Small intestine (tissue), 7 donors: ENCODE measurements around the gene TNFAIP8L3. TPM values are rescaled to one million over a fixed set of nuclear protein-coding genes. Genes with fewer than 3 reads are reported as not detected.
A peak's percentile ranks its signal among the peaks of the same experiment; 100 is the strongest.

Experiments
- DNase-seq, 2 donors: peaks; one replicate each; pipeline versions ENCODE4 v3.0.0 to v3.0.0-alpha.2; 2013
- FAIRE-seq: peaks from 2 replicates; lab custom pipeline; 2012; peaks lifted over from hg19 to GRCh38; lab: Jason Lieb, UNC
- H3K27ac ChIP-seq, 3 donors: one replicate each; pipeline ENCODE4 v1.5.1; 2013; ENCODE audit warnings: low read length in 2 of 3, mild to moderate bottlenecking in 2 of 3, control low read depth in 1 of 3, inconsistent platforms in 1 of 3, low read depth in 1 of 3, moderate library complexity in 1 of 3
- H3K27me3 ChIP-seq, 3 donors: one replicate each; pipeline ENCODE4 v1.6.1; 2013; ENCODE audit warnings: low read length in 3 of 3, inconsistent platforms in 1 of 3; ENCODE audit not compliant: control insufficient read depth in 3 of 3, insufficient read depth in 3 of 3
- H3K36me3 ChIP-seq, 3 donors: one replicate each; pipeline ENCODE4 v1.6.1; 2013; ENCODE audit warnings: low read length in 3 of 3, inconsistent platforms in 1 of 3, low read depth in 1 of 3, mild to moderate bottlenecking in 1 of 3, moderate library complexity in 1 of 3; ENCODE audit not compliant: control insufficient read depth in 3 of 3, insufficient read depth in 2 of 3
- H3K4me1 ChIP-seq, 3 donors: one replicate each; pipeline ENCODE4 v1.6.1; 2013; ENCODE audit warnings: low read length in 2 of 3, inconsistent platforms in 1 of 3, low read depth in 1 of 3, mild to moderate bottlenecking in 1 of 3, moderate library complexity in 1 of 3; ENCODE audit not compliant: control insufficient read depth in 3 of 3, insufficient read depth in 2 of 3
- H3K4me3 ChIP-seq, 3 donors: one replicate each; pipeline ENCODE4 v1.5.1; 2013; ENCODE audit warnings: low read length in 3 of 3, control low read depth in 1 of 3, inconsistent platforms in 1 of 3, low read depth in 1 of 3, mild to moderate bottlenecking in 1 of 3, moderate library complexity in 1 of 3
- H3K9me3 ChIP-seq, 2 donors: one replicate each; pipeline ENCODE4 v1.6.1; 2013; ENCODE audit warnings: low read depth in 1 of 2, low read length in 1 of 2; ENCODE audit not compliant: control insufficient read depth in 2 of 2, insufficient read depth in 1 of 2
- WGBS, 3 donors: extraction: QIAGEN DNeasy Blood & Tissue Kit; methylation state at CpG; one replicate each; pipeline ENCODE4 v1.1.7; 2013; 5-methylcytosine and 5-hydroxymethylcytosine counted together
- polyA plus RNA-seq, 4 donors: library from polyadenylated mRNA; stranded (reverse) in 3 of 4; unstranded in 1 of 4; fragments of 200-250 nt in 3 of 4; fragments of 120-200 nt in 1 of 4; gene quantifications; one replicate each; pipeline versions ENCODE4 v1.2.1 to v1.2.3, GENCODE V29; 2013
- donor health status: healthy with polysubstance abuse.
- donor health status: control.
- donor health status: control.
- donor health status: Bipolar disorder and iron deficiency.
- donor health status: healthy.

The TNFAIP8L3 gene
- polyA plus RNA-seq, 4 donors: 1.1 to 8.4 (median 3.5) TPM; not detected in 1

GRCh38 chr15:51134416-51135199, 39.9 kb upstream of the TNFAIP8L3 start:
- FAIRE-seq (no peak), DNase-seq (no peak)
- no peak overlapping the region for H3K4me3 ChIP-seq

DNA sequence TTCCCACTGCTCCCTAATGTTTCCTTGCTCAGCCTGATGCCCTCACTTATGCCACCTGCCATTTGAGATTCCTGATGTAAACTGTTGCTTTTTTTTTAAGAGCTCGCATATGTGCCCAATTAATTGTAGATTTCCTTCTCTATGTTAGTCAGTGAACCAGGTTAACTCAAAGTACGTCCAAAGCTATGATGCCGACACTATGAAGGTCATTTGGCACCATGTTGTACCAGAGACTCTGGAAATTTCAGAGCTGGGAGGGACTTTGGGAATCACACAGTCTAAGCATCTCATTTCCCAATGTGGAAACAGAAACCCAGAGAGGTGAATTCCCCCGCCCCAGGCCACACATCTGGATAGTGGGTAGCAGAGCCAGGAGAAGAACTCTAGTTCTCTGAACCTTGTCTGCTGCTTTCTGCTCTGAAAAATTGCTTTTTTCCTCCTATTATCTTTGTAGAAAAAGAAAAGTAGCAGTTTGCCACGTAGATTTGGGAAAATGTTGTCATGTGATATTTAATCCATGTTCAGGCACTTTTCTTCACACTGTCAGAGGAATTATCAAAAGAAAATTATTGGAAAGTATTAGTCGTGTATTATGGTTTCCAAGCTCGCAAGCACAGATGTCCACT, 38.5 kb upstream of the TNFAIP8L3 start:
- WGBS, 3 donors: 68 to 74% (median 69%) methylated on average over 7 of the region's 7 CpGs
- no peak overlapping the region for H3K27ac ChIP-seq

More at GRCh38 chr15:51134416-51135199, 39.9 kb upstream of the TNFAIP8L3 start:
- H3K27ac ChIP-seq: no peak overlapping the region
- H3K27me3 ChIP-seq: peaks cover 0 to 2% (median 0%) of the 10 kb centered on the region in 3 donors
- no peaks in the 10 kb centered on the region for H3K4me1 ChIP-seq
- no peaks in the 10 kb centered on the region for H3K36me3 ChIP-seq
- peaks cover 0 to 3% of the 10 kb centered on the region in 2 donors for H3K9me3 ChIP-seq

DNA sequence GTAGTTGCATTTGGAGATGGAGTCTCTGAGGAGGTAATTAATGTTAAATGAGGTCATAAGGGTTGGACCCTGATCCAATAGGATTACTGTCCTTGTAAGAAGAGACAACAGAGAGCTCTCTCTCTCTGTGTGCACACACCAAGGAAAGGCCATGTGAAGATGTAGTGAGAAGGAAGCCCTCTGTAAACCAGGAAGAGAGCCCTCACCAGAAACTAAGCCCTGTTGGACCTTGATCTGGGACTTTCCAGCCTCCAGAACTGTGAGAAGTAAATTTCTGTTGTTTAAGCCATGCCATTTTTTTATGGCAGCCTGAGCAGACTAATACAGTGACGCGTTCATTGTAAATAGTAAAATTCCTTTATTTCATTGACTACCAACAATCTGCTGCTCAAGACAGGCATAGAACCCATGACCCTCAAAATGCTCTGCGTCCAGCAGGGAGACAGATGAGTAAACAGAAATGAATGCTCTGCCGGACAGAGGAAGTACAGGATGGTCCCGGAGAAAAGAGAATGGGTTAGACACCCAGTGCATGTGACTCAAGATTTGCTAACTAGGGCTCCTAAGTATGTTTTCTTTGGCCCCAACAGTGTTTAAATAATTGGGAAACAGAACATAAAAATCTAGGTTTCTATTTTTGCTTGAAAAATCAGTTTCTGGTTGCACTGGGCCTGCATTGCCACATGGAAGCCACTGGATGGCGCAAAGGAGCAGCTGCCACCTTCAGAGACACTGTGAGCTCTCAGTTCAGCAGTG, 37.9 kb upstream of the TNFAIP8L3 start:
- Histone ChIP-seq H3K4me1 (no peaks in the 10 kb centered on the region), H3K27me3 (no peaks in the 10 kb centered on the region), H3K4me3 (no peak overlapping the region), H3K36me3 (no peaks in the 10 kb centered on the region), H3K27ac (peak overlapping the region in 1 of 3 donors; percentile 69), H3K9me3 (peaks cover 0 to 3% of the 10 kb centered on the region in 2 donors)
- FAIRE-seq (no peak), DNase-seq (peak in 1 of 2 donors; percentile 15)
- WGBS, 3 donors: 63 to 74% (median 70%) methylated on average over 6 of the region's 6 CpGs

More for the DNA sequence above, 38.5 kb upstream of the TNFAIP8L3 start:
- no peak for FAIRE-seq
- DNase-seq: no peak
- H3K4me1 ChIP-seq: no peaks in the 10 kb centered on the region
- peaks cover 0 to 2% (median 0%) of the 10 kb centered on the region in 3 donors for H3K27me3 ChIP-seq
- H3K9me3 ChIP-seq: peaks cover 0 to 3% of the 10 kb centered on the region in 2 donors
- no peaks in the 10 kb centered on the region for H3K36me3 ChIP-seq
- no peak overlapping the region for H3K4me3 ChIP-seq

DNA sequence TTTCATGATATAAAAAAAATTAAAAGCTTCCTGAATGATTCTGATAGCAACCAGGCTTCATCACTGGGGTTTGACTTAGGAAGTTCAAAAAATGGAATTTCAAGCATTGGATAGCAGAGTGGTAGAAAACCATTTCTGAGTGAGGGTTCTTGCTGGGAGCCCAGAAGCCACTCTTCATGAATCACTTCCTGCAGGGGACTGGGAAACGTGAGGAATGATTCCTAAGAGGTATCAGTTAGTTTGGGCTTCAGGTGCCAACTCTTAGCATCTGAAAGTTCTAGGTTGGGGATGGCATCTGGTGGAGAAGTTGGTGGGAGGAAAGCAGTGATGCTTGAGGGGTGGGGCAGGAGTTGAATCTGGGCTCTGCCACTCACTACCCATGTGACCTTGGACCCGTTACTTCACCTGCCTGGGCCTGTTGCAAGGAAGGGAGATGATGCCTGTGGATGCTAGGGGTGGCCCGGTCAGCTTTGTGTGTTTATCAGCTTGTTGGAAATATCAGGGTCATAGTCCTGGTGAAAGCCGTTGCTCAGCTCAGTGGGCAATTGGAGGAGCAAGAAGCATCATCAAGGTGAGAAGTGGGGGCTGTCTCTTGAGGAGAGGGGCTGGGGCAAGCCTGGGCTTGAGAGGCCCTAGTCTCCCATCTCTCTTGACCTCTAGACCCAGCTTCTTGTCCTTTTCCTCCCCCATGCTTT, 37.0 kb upstream of the TNFAIP8L3 start:
- FAIRE-seq (no peak), DNase-seq (no peak)
- peaks cover 0 to 3% of the 10 kb centered on the region in 2 donors for H3K9me3 ChIP-seq
- H3K4me3 ChIP-seq: no peak overlapping the region
- no peaks in the 10 kb centered on the region for H3K4me1 ChIP-seq
- H3K27me3 ChIP-seq: no peaks in the 10 kb centered on the region
- no peaks in the 10 kb centered on the region for H3K36me3 ChIP-seq
- 49 to 62% (median 50%) methylated on average over 4 of the region's 4 CpGs for WGBS, 3 donors
- H3K27ac ChIP-seq: no peak overlapping the region

- no peak for FAIRE-seq
Observed at GRCh38 chr15:51130344-51130743, 35.6 kb upstream of the TNFAIP8L3 start.

GRCh38 chr15:51129535-51130188, 35.0 kb upstream of the TNFAIP8L3 start:
- DNase-seq (no peak), FAIRE-seq (no peak)
- WGBS, 3 donors: 78 to 84% (median 83%) methylated on average over 5 of the region's 5 CpGs

More at GRCh38 chr15:51130344-51130743, 35.6 kb upstream of the TNFAIP8L3 start:
- DNase-seq: no peak
- Histone ChIP-seq H3K27me3 (no peaks in the 10 kb centered on the region), H3K4me1 (no peaks in the 10 kb centered on the region), H3K9me3 (peaks cover 0 to 3% of the 10 kb centered on the region in 2 donors), H3K27ac (no peak overlapping the region), H3K4me3 (no peak overlapping the region), H3K36me3 (no peaks in the 10 kb centered on the region)
- 91 to 97% (median 97%) methylated on average over 1 of the region's 1 CpG for WGBS, 3 donors

GRCh38 chr15:51128701-51129100, 34.0 kb upstream of the TNFAIP8L3 start:
- WGBS, 3 donors: 85 to 93% (median 91%) methylated on average over 2 of the region's 2 CpGs
- peaks cover 0 to 3% of the 10 kb centered on the region in 2 donors for H3K9me3 ChIP-seq
- no peak for FAIRE-seq
- no peak for DNase-seq
- no peaks in the 10 kb centered on the region for H3K4me1 ChIP-seq
- H3K4me3 ChIP-seq: no peak overlapping the region
- no peaks in the 10 kb centered on the region for H3K36me3 ChIP-seq
- peaks cover 0 to 2% (median 0%) of the 10 kb centered on the region in 3 donors for H3K27me3 ChIP-seq
- no peak overlapping the region for H3K27ac ChIP-seq

More at GRCh38 chr15:51129535-51130188, 35.0 kb upstream of the TNFAIP8L3 start:
- H3K4me3 ChIP-seq: no peak overlapping the region
- peaks cover 0 to 3% of the 10 kb centered on the region in 2 donors for H3K9me3 ChIP-seq
- no peak overlapping the region for H3K27ac ChIP-seq
- no peaks in the 10 kb centered on the region for H3K27me3 ChIP-seq
- no peaks in the 10 kb centered on the region for H3K36me3 ChIP-seq
- H3K4me1 ChIP-seq: no peaks in the 10 kb centered on the region
